Calu3 (cell line): ENCODE results near the gene KCTD18. TPM values are rescaled to one million over a fixed set of nuclear protein-coding genes. Genes with fewer than 3 reads are reported as not detected.

Experiments
- BruUV-seq: library from RNA; stranded (reverse); fragments of 400-500 nt; replicated peaks from 2 replicates; lab custom pipeline; 2021; lab: Mats Ljungman, UMichigan
- CTCF ChIA-PET: fragments of 300-600 bp; sonication (Branson Sonifier 250); formaldehyde crosslinking; loops from one replicate; lab custom pipeline; 2022; ENCODE audit warnings: antibody characterized with exemption; lab: Charles Lee
- DNase-seq: peaks from one replicate; pipeline ENCODE4 v3.0.0; 2022
- H3K27ac Mint-ChIP-seq: one replicate; pipeline ENCODE4 v1.8.0; 2022; ENCODE audit warnings: mixed read lengths; ENCODE audit not compliant: unreplicated experiment
- H3K27me3 Mint-ChIP-seq: one replicate; pipeline ENCODE4 v1.8.0; 2022; ENCODE audit warnings: mixed read lengths; ENCODE audit not compliant: unreplicated experiment
- H3K36me3 Mint-ChIP-seq: one replicate; pipeline ENCODE4 v1.8.0; 2022; ENCODE audit warnings: mild to moderate bottlenecking, moderate library complexity, mixed read lengths; ENCODE audit not compliant: insufficient read depth, unreplicated experiment
- H3K4me1 Mint-ChIP-seq: one replicate; pipeline ENCODE4 v1.8.0; 2022; ENCODE audit warnings: mild to moderate bottlenecking, low read depth, mixed read lengths; ENCODE audit not compliant: unreplicated experiment
- H3K4me3 Mint-ChIP-seq: one replicate; pipeline ENCODE4 v1.8.0; 2022; ENCODE audit warnings: mild to moderate bottlenecking, low read depth, moderate library complexity, mixed read lengths; ENCODE audit not compliant: unreplicated experiment
- H3K9me3 Mint-ChIP-seq: one replicate; pipeline ENCODE4 v1.8.0; 2022; ENCODE audit warnings: low read depth, mixed read lengths; ENCODE audit not compliant: unreplicated experiment
- CTCF ChIP-seq: fragments of 200-600 bp; IDR thresholded peaks from one replicate; pipeline ENCODE4 v1.8.0; 2022; ENCODE audit warnings: antibody characterized with exemption; ENCODE audit not compliant: unreplicated experiment
- intact Hi-C: fragments of 100-400 bp; cut with micrococcal nuclease; formaldehyde crosslinking; loops from one replicate; pipeline ENCODE4 v1.10.0; 2022; ENCODE audit not compliant: unreplicated experiment
- total RNA-seq: library from RNA; stranded (reverse); gene quantifications from 2 replicates; pipeline ENCODE4 v1.2.3, GENCODE V29; 2022

KCTD18 gene
- total RNA-seq, 1 experiment from 2014 or later = 11.8 TPM

DNA sequence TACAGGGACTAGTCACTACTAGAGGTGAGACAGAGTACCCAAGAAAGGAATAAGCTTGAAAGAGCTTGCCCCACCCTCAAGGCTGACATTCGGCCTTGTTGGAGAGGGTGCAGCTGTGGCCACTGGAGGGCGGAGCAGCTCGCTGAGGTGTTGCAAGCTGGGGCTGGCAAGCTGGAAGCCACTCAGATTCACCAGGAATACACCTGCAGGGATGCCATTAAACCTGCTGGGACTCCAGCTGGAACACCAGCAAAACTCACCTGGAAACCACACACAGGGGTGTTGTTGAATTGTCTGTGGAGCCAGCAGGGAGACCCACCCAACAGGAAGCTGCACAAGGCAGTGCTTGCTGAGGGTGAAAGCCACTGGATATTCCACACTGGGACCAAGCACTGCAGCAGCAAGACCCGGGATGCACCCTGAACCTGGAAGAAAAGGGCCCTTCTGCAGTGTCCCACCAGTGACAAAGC is 26.1 kb downstream of the KCTD18 start:
- DNase-seq = peak; percentile 70
- H3K27me3 Mint-ChIP-seq = no peaks in the 10 kb centered on the region
- peaks cover 37% of the 10 kb centered on the region for H3K4me1 Mint-ChIP-seq
- CTCF ChIA-PET = interaction anchor here (0.6 to 1.4 kb wide), 5 partner anchors 9 to 510 kb away, joined by 3 to 6 read pairs (median 3); partner anchors contain the start of gene KCTD18
- BruUV-seq = no TSS peak
- H3K9me3 Mint-ChIP-seq = no peaks in the 10 kb centered on the region
- peaks cover 52% of the 10 kb centered on the region for H3K36me3 Mint-ChIP-seq
- intact Hi-C loops = loop anchor here (1.0 to 5.0 kb wide), 3 partner anchors 176 to 511 kb away; partner anchors contain the start of gene SPATS2L
- peak; percentile 62 for TF ChIP-seq CTCF
- no peak overlapping the region for H3K27ac Mint-ChIP-seq
- no peak overlapping the region for H3K4me3 Mint-ChIP-seq

GRCh38 chr2:200482194-200482593 is 27.7 kb downstream of the KCTD18 start:
- no peak for TF ChIP-seq CTCF
- no peak for DNase-seq
- no peak overlapping the region for H3K4me3 Mint-ChIP-seq
- no peak overlapping the region for H3K27ac Mint-ChIP-seq
- intact Hi-C loops = loop anchor here (2.0 to 5.0 kb wide), 2 partner anchors 175 to 509 kb away; partner anchors contain the start of gene SPATS2L
- BruUV-seq = no TSS peak
- H3K27me3 Mint-ChIP-seq = no peaks in the 10 kb centered on the region
- peaks cover 38% of the 10 kb centered on the region for H3K4me1 Mint-ChIP-seq
- H3K36me3 Mint-ChIP-seq = peaks cover 66% of the 10 kb centered on the region
- no peaks in the 10 kb centered on the region for H3K9me3 Mint-ChIP-seq
- CTCF ChIA-PET = interaction anchor here (1.0 to 1.2 kb wide), 2 partner anchors 39 to 64 kb away, joined by 3 to 4 read pairs; no protein-coding TSS in a partner anchor

- Mint-ChIP-seq H3K9me3 (no peaks in the 10 kb centered on the region), H3K4me3 (no peak overlapping the region), H3K4me1 (peaks cover 38% of the 10 kb centered on the region), H3K27ac (peak overlapping the region; percentile 2), H3K36me3 (peaks cover 84% of the 10 kb centered on the region), H3K27me3 (no peaks in the 10 kb centered on the region)
- intact Hi-C loops = loop anchor here (1.0 to 5.0 kb wide), 2 partner anchors 172 to 511 kb away; partner anchors contain the start of gene SPATS2L
- CTCF ChIA-PET = no interaction called here
- TF ChIP-seq CTCF = no peak
- no peak for DNase-seq
- BruUV-seq = no TSS peak
These were observed 30.1 kb downstream of the KCTD18 start for GRCh38 chr2:200479692-200480265.

DNA sequence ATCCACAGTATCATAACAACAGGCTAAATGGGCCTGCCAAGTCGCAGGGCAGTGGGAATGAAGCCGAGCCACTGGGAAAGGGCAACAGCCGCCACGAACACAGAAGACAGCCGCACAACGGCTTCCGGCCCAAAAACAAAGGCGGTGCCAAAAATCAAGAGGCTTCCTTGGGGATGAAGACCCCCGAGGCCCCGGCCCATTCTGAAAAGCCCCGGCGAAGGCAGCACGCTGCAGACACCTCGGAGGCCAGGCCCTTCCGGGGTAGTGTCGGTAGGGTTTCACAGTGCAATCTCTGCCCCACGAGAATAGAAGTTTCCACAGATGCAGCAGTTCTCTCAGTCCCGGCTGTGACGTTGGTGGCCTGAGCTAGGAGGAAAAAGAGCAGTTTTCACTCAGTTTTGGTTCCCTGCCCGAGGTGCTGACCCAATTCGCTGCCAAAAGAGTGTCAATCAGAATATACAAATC is 32.2 kb downstream of the KCTD18 start:
- H3K27me3 Mint-ChIP-seq = no peaks in the 10 kb centered on the region
- peaks cover 24% of the 10 kb centered on the region for H3K4me1 Mint-ChIP-seq
- no peak overlapping the region for H3K4me3 Mint-ChIP-seq
- TF ChIP-seq CTCF = no peak
- peaks cover 93% of the 10 kb centered on the region for H3K36me3 Mint-ChIP-seq
- DNase-seq = no peak
- intact Hi-C loops = no loop called here
- CTCF ChIA-PET = no interaction called here
- H3K9me3 Mint-ChIP-seq = no peaks in the 10 kb centered on the region
- no peak overlapping the region for H3K27ac Mint-ChIP-seq
- BruUV-seq = TSS peak; percentile 82
